ENCODE measurements around the gene AAMP.

The AAMP gene

DNA sequence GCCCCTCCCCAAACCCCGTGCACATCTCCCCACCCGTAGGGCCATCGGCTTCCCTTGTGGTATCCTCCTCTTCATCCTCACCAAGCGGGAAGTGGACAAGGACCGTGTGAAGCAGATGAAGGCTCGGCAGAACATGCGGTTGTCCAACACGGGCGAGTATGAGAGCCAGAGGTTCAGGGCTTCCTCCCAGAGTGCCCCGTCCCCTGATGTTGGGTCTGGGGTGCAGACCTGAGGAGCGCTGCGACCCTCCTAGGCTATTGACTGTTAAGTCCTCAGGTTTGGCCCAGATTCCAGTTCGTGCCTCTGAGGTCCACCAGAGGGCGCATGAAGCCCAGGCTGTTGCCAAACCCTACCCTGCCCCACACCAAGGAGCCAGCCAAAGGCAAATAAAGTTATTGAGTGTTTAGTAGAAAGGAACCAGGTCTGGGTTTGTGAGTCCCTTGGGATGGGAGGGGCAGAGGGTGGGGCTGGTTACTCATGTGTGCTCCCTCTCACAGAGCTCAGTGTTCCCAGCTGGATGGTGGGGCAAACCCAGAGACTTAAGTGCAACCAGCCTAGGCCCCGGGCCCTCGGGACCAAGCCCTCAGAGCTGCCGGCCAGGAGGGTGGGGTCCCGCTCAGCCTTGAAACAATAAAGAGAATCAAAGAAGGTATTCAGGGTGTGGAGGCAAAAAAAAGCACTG lies 2.7 kb upstream of the AAMP start:
- peak overlapping the region; percentile 82 for H3K27ac ChIP-seq (ENCODE audit: low read length)
- no peaks in the 10 kb centered on the region for H3K9me3 ChIP-seq (ENCODE audit: control insufficient read depth in 1 of 2, low read length in 2 of 2)
- H3K27me3 ChIP-seq (ENCODE audit: low read depth, low read length) = no peaks in the 10 kb centered on the region
- H3K4me3 ChIP-seq (ENCODE audit: low read depth in 1 of 2, low read length in 2 of 2) = peak overlapping the region in 1 of 2 donors; percentile 3
- H3K36me3 ChIP-seq (ENCODE audit: control insufficient read depth in 1 of 2, insufficient read depth in 2 of 2, low read length in 2 of 2) = peaks cover 40 to 42% of the 10 kb centered on the region in 2 donors
- peaks cover 16 to 37% of the 10 kb centered on the region in 2 donors for H3K4me1 ChIP-seq (ENCODE audit: control insufficient read depth in 1 of 2, insufficient read depth in 2 of 2, low read length in 2 of 2)

DNA sequence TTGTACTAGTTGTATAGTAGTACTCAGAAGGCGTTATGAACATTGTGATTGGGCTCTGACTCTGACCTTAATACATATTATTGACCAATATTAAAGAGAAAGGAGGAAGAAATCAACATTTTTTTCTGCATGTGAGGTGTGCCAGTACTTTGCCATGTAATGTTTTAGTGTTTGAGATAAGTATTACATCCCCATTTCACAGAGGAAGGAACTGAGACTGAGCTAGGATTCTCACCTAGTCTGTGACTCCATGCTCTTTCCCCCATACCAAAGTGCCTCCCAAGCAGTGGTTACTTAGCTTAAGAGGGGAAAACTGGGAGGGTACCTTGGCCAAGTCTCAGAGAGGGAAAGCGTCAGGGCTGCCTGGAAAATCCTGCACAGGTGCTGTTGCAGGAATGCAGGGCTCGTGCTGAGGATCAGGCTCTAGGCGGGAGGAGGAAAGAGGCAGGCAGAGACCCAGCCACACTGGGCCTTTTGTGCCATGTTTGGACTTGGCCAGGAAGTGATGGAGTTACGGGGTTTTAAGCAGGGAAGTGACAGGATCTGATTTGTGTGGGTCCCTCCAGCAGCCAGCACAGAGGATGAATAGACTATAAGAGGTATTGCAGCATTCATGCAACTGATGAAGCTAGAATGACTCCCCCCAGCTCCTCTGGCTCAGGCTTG lies 2.1 kb upstream of the AAMP start:
- peaks cover 40 to 41% of the 10 kb centered on the region in 2 donors for H3K36me3 ChIP-seq (ENCODE audit: control insufficient read depth in 1 of 2, insufficient read depth in 2 of 2, low read length in 2 of 2)
- peak overlapping the region; percentile 91 to 96 for H3K4me3 ChIP-seq (ENCODE audit: low read depth in 1 of 2, low read length in 2 of 2)
- H3K27me3 ChIP-seq (ENCODE audit: low read depth, low read length) = no peaks in the 10 kb centered on the region
- H3K4me1 ChIP-seq (ENCODE audit: control insufficient read depth in 1 of 2, insufficient read depth in 2 of 2, low read length in 2 of 2) = peaks cover 16 to 40% of the 10 kb centered on the region in 2 donors
- no peaks in the 10 kb centered on the region for H3K9me3 ChIP-seq (ENCODE audit: control insufficient read depth in 1 of 2, low read length in 2 of 2)
- peak overlapping the region; percentile 82 for H3K27ac ChIP-seq (ENCODE audit: low read length)

DNA sequence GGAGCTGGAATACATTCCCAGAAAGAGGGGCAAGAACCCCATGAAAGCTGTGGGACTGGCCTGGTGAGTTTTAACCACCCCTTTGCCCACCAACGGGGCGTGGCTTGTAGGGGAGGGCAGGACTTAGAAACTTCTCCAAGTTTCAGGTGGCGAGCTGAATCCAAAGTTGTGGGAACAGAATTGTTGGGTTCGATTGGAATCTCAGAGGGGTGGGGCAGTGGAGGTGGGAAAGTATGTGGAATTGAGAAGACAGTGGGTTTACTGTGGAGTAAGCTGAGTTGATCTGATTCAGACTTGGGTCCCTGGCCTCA lies 1.5 kb upstream of the AAMP start:
- Histone ChIP-seq H3K36me3 (ENCODE audit: control insufficient read depth in 1 of 2, insufficient read depth in 2 of 2, low read length in 2 of 2) (peaks cover 40 to 41% of the 10 kb centered on the region in 2 donors), H3K4me1 (ENCODE audit: control insufficient read depth in 1 of 2, insufficient read depth in 2 of 2, low read length in 2 of 2) (peaks cover 16 to 40% of the 10 kb centered on the region in 2 donors), H3K4me3 (ENCODE audit: low read depth in 1 of 2, low read length in 2 of 2) (peak overlapping the region; percentile 91 to 96)

DNA sequence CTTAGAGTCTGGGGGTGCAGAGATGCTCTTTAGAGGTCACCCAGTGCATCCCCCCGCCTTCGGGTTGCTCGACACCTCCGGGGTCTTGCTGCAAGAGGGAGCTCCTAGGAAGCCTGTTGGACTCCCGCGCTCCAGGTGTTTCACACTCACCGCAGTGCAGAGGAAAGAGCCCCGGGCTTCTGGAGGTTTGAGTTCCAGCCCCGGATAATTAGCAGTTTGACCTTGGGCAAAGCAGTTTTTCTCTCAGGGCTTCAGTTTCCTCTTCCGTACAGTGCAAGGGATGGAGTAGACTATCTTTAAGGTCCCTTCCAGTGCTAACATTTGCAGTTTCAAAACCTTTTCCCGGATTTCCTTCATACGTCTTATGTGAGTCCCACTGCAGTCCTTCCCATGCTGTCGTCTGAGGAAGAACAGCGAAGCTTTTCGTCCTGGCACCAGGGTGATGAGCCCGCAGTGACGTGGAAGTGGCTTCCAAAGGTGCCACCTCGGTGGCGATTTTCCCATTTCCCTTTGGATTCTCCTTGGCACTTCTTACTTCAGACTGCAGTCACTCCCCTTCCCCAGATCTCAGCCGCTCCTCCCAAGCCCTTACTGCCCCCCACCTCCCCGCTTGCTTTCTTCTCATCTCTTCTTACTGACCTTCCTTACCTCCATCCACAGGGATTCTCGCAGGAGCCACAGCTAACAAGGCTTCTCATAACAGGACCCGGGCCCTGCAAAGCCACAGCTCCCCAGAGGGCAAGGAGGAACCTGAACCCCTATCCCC lies 967 bp upstream of the AAMP start:
- peaks cover 40 to 41% of the 10 kb centered on the region in 2 donors for H3K36me3 ChIP-seq (ENCODE audit: control insufficient read depth in 1 of 2, insufficient read depth in 2 of 2, low read length in 2 of 2)
- H3K4me3 ChIP-seq (ENCODE audit: low read depth in 1 of 2, low read length in 2 of 2) = peak overlapping the region; percentile 91 to 96
- H3K4me1 ChIP-seq (ENCODE audit: control insufficient read depth in 1 of 2, insufficient read depth in 2 of 2, low read length in 2 of 2) = peaks cover 16 to 40% of the 10 kb centered on the region in 2 donors
- H3K27ac ChIP-seq (ENCODE audit: low read length) = peak overlapping the region; percentile 82
- H3K9me3 ChIP-seq (ENCODE audit: control insufficient read depth in 1 of 2, low read length in 2 of 2) = no peaks in the 10 kb centered on the region
- H3K27me3 ChIP-seq (ENCODE audit: low read depth, low read length) = no peaks in the 10 kb centered on the region

More for the DNA sequence above, 1.5 kb upstream of the AAMP start:
- Histone ChIP-seq H3K27me3 (ENCODE audit: low read depth, low read length) (no peaks in the 10 kb centered on the region), H3K27ac (ENCODE audit: low read length) (peak overlapping the region; percentile 82), H3K9me3 (ENCODE audit: control insufficient read depth in 1 of 2, low read length in 2 of 2) (no peaks in the 10 kb centered on the region)

DNA sequence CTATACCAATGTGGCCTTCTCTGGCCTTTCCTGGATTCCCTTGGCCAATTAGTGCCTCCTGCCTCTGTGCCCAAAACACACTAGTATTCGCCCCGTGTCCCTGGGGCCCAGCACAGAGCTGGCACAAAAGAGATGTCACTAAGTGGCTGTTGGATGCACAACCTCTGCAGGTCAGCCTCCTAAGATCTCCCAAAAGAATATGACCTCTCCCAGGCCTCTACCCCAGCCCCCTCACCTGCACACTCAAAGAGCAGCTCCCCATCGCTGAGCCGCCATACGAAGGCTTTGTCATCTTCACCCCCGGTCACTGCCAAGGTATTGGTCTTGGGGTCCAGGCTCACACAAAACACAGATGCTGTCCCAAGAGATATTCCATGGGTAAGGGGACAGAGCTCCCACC lies 2.7 kb downstream of the AAMP start:
- Histone ChIP-seq H3K27me3 (ENCODE audit: low read depth, low read length) (no peaks in the 10 kb centered on the region), H3K9me3 (ENCODE audit: control insufficient read depth in 1 of 2, low read length in 2 of 2) (no peaks in the 10 kb centered on the region), H3K4me3 (ENCODE audit: low read depth in 1 of 2, low read length in 2 of 2) (no peak overlapping the region), H3K4me1 (ENCODE audit: control insufficient read depth in 1 of 2, insufficient read depth in 2 of 2, low read length in 2 of 2) (peaks cover 29 to 51% of the 10 kb centered on the region in 2 donors), H3K36me3 (ENCODE audit: control insufficient read depth in 1 of 2, insufficient read depth in 2 of 2, low read length in 2 of 2) (peaks cover 37 to 40% of the 10 kb centered on the region in 2 donors), H3K27ac (ENCODE audit: low read length) (no peak overlapping the region)

DNA sequence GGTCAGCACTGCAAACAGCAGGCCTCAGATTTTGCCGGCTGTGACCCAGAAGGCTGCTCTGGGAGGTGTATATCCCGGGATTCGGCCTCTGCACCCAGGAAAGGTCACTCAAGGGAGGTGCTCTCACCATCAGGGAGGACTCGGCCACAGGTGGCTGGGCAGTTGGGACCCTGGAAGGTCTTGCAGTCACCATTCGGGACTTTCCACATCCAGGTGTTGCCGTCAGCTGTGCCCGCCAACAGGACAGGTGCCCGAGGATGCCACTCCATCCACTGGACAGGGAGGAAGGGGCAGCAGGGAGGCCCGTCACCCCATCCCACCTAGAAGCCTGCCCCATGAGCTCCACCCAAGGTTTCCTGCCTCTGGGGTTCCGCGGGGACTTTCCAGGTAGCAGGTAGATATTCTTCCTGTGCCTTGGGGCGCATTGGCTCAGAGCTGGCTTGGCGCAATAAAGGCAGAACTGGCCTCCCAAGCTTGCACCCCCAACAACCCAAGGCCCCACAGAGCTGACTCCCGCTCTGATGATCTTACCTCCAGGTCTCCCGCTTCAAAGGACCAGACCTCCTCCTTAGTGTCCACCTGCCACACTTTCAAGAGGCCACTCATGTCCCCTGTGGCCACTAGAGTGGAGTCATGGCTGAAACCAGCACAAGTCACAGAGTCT lies 3.5 kb downstream of the AAMP start:
- Histone ChIP-seq H3K27me3 (ENCODE audit: low read depth, low read length) (no peaks in the 10 kb centered on the region), H3K4me3 (ENCODE audit: low read depth in 1 of 2, low read length in 2 of 2) (no peak overlapping the region), H3K4me1 (ENCODE audit: control insufficient read depth in 1 of 2, insufficient read depth in 2 of 2, low read length in 2 of 2) (peaks cover 33 to 51% of the 10 kb centered on the region in 2 donors), H3K9me3 (ENCODE audit: control insufficient read depth in 1 of 2, low read length in 2 of 2) (no peaks in the 10 kb centered on the region), H3K27ac (ENCODE audit: low read length) (no peak overlapping the region), H3K36me3 (ENCODE audit: control insufficient read depth in 1 of 2, insufficient read depth in 2 of 2, low read length in 2 of 2) (peaks cover 37 to 40% of the 10 kb centered on the region in 2 donors)

DNA sequence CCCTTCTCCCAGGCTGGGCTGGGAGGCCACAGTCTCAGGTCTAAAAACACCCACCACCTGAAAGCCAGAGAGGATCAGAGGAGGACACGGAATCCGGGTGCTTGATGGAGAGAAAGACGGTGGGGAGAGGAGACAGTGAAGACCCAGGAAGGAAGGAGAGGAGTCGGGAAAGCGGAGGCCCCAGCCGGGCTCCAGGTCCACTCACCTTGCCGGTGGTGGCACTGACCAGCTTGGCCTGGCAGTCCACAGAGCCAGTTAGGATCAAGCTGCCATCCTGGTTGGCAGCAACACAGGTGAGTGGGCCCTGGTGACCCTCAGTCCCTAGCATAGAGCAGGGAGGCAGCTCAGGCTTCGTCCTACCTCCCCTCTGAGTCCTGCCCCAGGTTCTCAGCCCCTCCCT lies 4.3 kb downstream of the AAMP start:
- H3K27ac ChIP-seq (ENCODE audit: low read length) = no peak overlapping the region
- peaks cover 33 to 51% of the 10 kb centered on the region in 2 donors for H3K4me1 ChIP-seq (ENCODE audit: control insufficient read depth in 1 of 2, insufficient read depth in 2 of 2, low read length in 2 of 2)
- H3K36me3 ChIP-seq (ENCODE audit: control insufficient read depth in 1 of 2, insufficient read depth in 2 of 2, low read length in 2 of 2) = peaks cover 37 to 40% of the 10 kb centered on the region in 2 donors
- H3K27me3 ChIP-seq (ENCODE audit: low read depth, low read length) = no peaks in the 10 kb centered on the region
- no peak overlapping the region for H3K4me3 ChIP-seq (ENCODE audit: low read depth in 1 of 2, low read length in 2 of 2)
- no peaks in the 10 kb centered on the region for H3K9me3 ChIP-seq (ENCODE audit: control insufficient read depth in 1 of 2, low read length in 2 of 2)

DNA sequence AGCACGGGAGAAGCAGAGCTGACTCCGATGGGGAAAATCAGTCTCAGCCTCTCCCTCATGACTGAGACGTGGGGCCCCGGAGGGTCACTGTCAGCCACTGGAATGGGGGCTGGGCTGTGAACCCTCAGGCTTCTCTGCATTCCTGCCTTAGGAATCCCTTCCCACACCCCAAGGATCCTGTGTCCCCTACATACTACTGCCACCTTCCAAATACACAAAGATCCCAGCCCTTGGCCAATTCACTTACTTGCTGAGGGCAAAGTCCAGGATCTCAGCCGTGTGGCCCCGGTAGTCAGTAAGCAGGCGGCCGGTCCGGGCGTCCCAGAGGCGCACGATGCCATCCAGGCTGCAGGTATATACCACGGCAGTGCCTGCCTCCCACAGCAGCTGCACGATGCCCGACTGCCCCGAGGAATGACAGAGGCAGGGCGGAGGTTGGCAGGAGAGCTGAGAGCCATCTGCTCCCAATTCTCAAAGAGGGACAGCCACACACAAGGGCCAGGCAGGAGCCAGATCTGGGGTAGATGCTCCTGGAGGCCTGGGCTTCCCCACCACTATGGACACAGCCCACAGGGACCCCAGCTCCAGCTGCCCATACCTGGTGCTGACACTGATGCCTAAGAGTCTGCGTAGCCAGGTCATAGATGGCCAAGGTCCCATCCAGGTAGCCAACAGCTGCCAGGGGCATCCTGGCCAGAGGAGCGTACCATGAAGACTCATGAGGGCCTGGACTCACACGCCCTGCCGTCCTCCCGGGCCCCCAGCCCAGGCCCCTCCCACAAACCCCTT lies 5.0 kb downstream of the AAMP start:
- Histone ChIP-seq H3K4me3 (ENCODE audit: low read depth in 1 of 2, low read length in 2 of 2) (no peak overlapping the region), H3K27me3 (ENCODE audit: low read depth, low read length) (no peaks in the 10 kb centered on the region), H3K36me3 (ENCODE audit: control insufficient read depth in 1 of 2, insufficient read depth in 2 of 2, low read length in 2 of 2) (peaks cover 37 to 40% of the 10 kb centered on the region in 2 donors), H3K9me3 (ENCODE audit: control insufficient read depth in 1 of 2, low read length in 2 of 2) (no peaks in the 10 kb centered on the region), H3K4me1 (ENCODE audit: control insufficient read depth in 1 of 2, insufficient read depth in 2 of 2, low read length in 2 of 2) (peaks cover 39 to 57% of the 10 kb centered on the region in 2 donors), H3K27ac (ENCODE audit: low read length) (peak overlapping the region; percentile 74)

DNA sequence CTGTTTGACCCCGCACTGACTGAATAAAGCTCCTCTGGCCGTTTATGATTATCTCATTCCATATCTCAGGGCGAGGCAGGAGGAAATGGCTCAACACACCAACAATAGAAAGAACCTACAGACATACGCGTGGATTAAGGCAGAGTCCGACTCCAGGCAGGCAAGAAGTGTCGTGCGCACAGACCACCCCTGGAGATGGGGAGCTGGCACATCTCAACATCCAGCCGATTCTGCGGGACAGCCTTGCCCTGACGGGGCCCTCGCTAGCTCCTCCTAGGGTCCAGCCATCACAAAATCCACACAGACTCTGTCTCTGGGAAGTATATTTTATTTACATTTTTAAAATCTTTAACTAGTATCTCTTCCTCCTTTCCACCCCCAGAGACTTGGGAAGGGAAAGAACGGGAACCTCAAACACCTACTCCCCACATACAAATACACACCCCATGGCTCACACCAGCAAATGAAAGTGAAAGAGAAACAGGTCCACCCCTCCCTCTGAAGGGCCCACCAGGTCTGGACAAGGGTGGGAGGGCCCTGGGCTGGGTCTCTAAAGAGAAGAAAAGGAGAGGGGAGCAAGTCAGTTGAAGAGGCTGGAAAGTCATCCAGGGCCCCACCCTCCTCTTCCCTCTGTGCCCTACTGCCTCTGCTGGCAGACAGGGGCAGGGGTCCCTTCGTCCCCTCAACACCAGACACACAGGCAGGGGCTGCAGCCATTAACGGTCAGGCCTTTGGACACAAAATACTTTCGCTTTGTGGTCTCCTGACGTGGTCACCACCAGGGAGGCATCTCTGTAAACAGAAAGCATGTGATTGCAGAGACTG lies 5.9 kb downstream of the AAMP start:
- H3K27ac ChIP-seq (ENCODE audit: low read length) = peak overlapping the region; percentile 74
- no peak overlapping the region for H3K4me3 ChIP-seq (ENCODE audit: low read depth in 1 of 2, low read length in 2 of 2)
- H3K36me3 ChIP-seq (ENCODE audit: control insufficient read depth in 1 of 2, insufficient read depth in 2 of 2, low read length in 2 of 2) = peaks cover 37 to 40% of the 10 kb centered on the region in 2 donors
- no peaks in the 10 kb centered on the region for H3K27me3 ChIP-seq (ENCODE audit: low read depth, low read length)
- H3K4me1 ChIP-seq (ENCODE audit: control insufficient read depth in 1 of 2, insufficient read depth in 2 of 2, low read length in 2 of 2) = peaks cover 45 to 62% of the 10 kb centered on the region in 2 donors
- H3K9me3 ChIP-seq (ENCODE audit: control insufficient read depth in 1 of 2, low read length in 2 of 2) = no peaks in the 10 kb centered on the region

All from muscle layer of duodenum (tissue), 2 donors.